SK-N-SH (cell line): ENCODE data around the gene ARL6IP4. TPM values are rescaled to one million over a fixed set of nuclear protein-coding genes. Genes with fewer than 3 reads are reported as not detected.

Source experiments
- CTCF ChIA-PET: fragments of 300-600, 350-600 bp; formaldehyde crosslinking; extraction: SDS; loops from one replicate; lab custom pipeline; 2021; lab: Yijun Ruan, JAX
- POLR2A ChIA-PET: fragments of 350-600 bp; sonication (Branson Sonifier 250); formaldehyde crosslinking; extraction: SDS; loops from one replicate; lab custom pipeline; 2020; ENCODE audit warnings: antibody characterized with exemption, inconsistent platforms; lab: Yijun Ruan, JAX
- DNase-seq: peaks from one replicate; pipeline ENCODE4 v3.0.0; 2012
- H2AFZ ChIP-seq: fragments of 200-600 bp; sonication (generic); 2 replicates; pipeline ENCODE4 v1.8.1; 2016; ENCODE audit warnings: antibody characterized with exemption, mild to moderate bottlenecking, low read depth
- H3F3A ChIP-seq: fragments of 200-600 bp; sonication (generic); replicated peaks from 2 replicates; pipeline ENCODE3; 2016; ENCODE audit warnings: antibody characterized with exemption, mild to moderate bottlenecking; ENCODE audit not compliant: insufficient read depth
- H3K27ac ChIP-seq, 2 experiments: fragments of 200-500 bp in 1 of 2; fragments of 200-600 bp in 1 of 2; sonication (Bioruptor generic) in 1 of 2; sonication (generic), shearing (Covaris generic) in 1 of 2; 2 replicates each; pipeline versions ENCODE4 v1.5.1 to v1.6.1; 2014 to 2016; ENCODE audit warnings: low read depth in 2 of 2, inconsistent platforms in 1 of 2, low read length in 1 of 2, mild to moderate bottlenecking in 1 of 2, mixed read lengths in 1 of 2
- H3K27me3 ChIP-seq: fragments of 200-600 bp; sonication (generic), shearing (Covaris generic); 2 replicates; pipeline ENCODE4 v1.6.1; 2016; ENCODE audit warnings: mixed run types; ENCODE audit not compliant: insufficient read depth
- H3K36me3 ChIP-seq, 2 experiments: fragments of 200-500 bp in 1 of 2; fragments of 200-600 bp in 1 of 2; sonication (Bioruptor generic) in 1 of 2; sonication (generic) in 1 of 2; replicated peaks in 1 of 2; 2 replicates each; pipeline versions ENCODE3 to v1.5.1; 2014 to 2016; ENCODE audit warnings: low read length in 1 of 2, mild to moderate bottlenecking in 1 of 2; ENCODE audit not compliant: insufficient read depth in 2 of 2, control insufficient read depth in 1 of 2
- H3K4me1 ChIP-seq, 2 experiments: fragments of 200-500 bp in 1 of 2; fragments of 200-600 bp in 1 of 2; sonication (Bioruptor generic) in 1 of 2; sonication (generic), shearing (Covaris generic) in 1 of 2; 2 replicates each; pipeline versions ENCODE4 v1.5.1 to v1.6.1; 2014 to 2016; ENCODE audit warnings: low read depth in 1 of 2, low read length in 1 of 2, mixed run types in 1 of 2; ENCODE audit not compliant: insufficient read depth in 2 of 2, control insufficient read depth in 1 of 2
- H3K4me2 ChIP-seq: fragments of 200-600 bp; sonication (generic), shearing (Covaris generic); 2 replicates; pipeline ENCODE4 v1.6.1; 2017; ENCODE audit warnings: mixed run types
- H3K4me3 ChIP-seq, 2 experiments: fragments of 200-500 bp in 1 of 2; fragments of 200-600 bp in 1 of 2; sonication (Bioruptor generic) in 1 of 2; sonication (generic), shearing (Covaris generic) in 1 of 2; 2 replicates each; pipeline versions ENCODE4 v1.5.1 to v1.8.1; 2014 to 2016; ENCODE audit warnings: low read depth in 2 of 2, inconsistent platforms in 1 of 2, low read length in 1 of 2, mild to moderate bottlenecking in 1 of 2, mixed read lengths in 1 of 2, moderate library complexity in 1 of 2
- H3K79me2 ChIP-seq: fragments of 200-600 bp; sonication (generic); 2 replicates; pipeline ENCODE4 v1.8.1; 2017; ENCODE audit warnings: mild to moderate bottlenecking; ENCODE audit not compliant: insufficient read depth
- H3K9ac ChIP-seq: fragments of 200-600 bp; sonication (generic); 2 replicates; pipeline ENCODE4 v1.6.1; 2017; ENCODE audit warnings: mixed run types
- H3K9me2 ChIP-seq: fragments of 200-600 bp; sonication (generic); 2 replicates; pipeline ENCODE4 v1.6.1; 2017; ENCODE audit warnings: mixed run types
- H3K9me3 ChIP-seq: fragments of 200-600 bp; sonication (generic); 2 replicates; pipeline ENCODE4 v1.6.1; 2017; ENCODE audit warnings: mixed run types, mild to moderate bottlenecking, moderate library complexity
- H4K20me1 ChIP-seq: fragments of 200-600 bp; sonication (generic); 2 replicates; pipeline ENCODE4 v1.6.1; 2017; ENCODE audit warnings: mild to moderate bottlenecking, mixed run types; ENCODE audit not compliant: insufficient read depth
- CHD2 ChIP-seq: fragments of 150-350 bp; IDR thresholded peaks from 2 replicates; pipeline ENCODE4 v1.6.1; 2018; ENCODE audit warnings: low read length; ENCODE audit not compliant: partially characterized antibody
- FOXJ3 ChIP-seq: sonication (generic); formaldehyde crosslinking; IDR thresholded peaks from 2 replicates; pipeline ENCODE4 v1.5.1; 2020; ENCODE audit warnings: mild to moderate bottlenecking, missing genetic modification reagents
- FOXM1 ChIP-seq: IDR thresholded peaks from 2 replicates; pipeline ENCODE4 v1.4.0; 2012; ENCODE audit warnings: low read depth, mild to moderate bottlenecking
- GABPA ChIP-seq: IDR thresholded peaks from 2 replicates; pipeline ENCODE4 v1.4.0; 2012; ENCODE audit warnings: low read depth, mild to moderate bottlenecking
- NRF1 ChIP-seq: IDR thresholded peaks from 2 replicates; pipeline ENCODE4 v1.6.1; 2012; ENCODE audit warnings: low read depth, mild to moderate bottlenecking, low read length
- RCOR1 ChIP-seq: fragments of 150-350 bp; IDR thresholded peaks from 2 replicates; pipeline ENCODE4 v1.6.1; 2017; ENCODE audit warnings: antibody characterized with exemption, low read length
- RXRA ChIP-seq: IDR thresholded peaks from 2 replicates; pipeline ENCODE4 v1.4.0; 2012; ENCODE audit warnings: low read depth, mild to moderate bottlenecking, borderline replicate concordance
- SIN3A ChIP-seq: IDR thresholded peaks from 2 replicates; pipeline ENCODE4 v1.6.1; 2012; ENCODE audit warnings: low read depth, mild to moderate bottlenecking, low read length, moderate library complexity, borderline replicate concordance
- SMC3 ChIP-seq: IDR thresholded peaks from 2 replicates; pipeline ENCODE4 v1.6.1; 2012; ENCODE audit warnings: low read depth, low read length, improper control_type of control experiment
- TEAD4 ChIP-seq: IDR thresholded peaks from 2 replicates; pipeline ENCODE4 v1.4.0; 2012; ENCODE audit warnings: mild to moderate bottlenecking, borderline replicate concordance; ENCODE audit not compliant: insufficient read depth
- WGBS: methylation state at CpG from one replicate; pipeline ENCODE4 v1.1.6; 2017; ENCODE audit warnings: low lambda C conversion rate; 5-methylcytosine and 5-hydroxymethylcytosine counted together
- polyA plus RNA-seq, 3 experiments: library from polyadenylated mRNA; depleted of rRNA; stranded (reverse); fragments of >200 nt; gene quantifications; 2 replicates each; pipeline ENCODE4 v1.2.3, GENCODE V29; 2012
- TF ChIP-seq, protein P1 (sequence below): fragments of 150-350 bp; IDR thresholded peaks from 2 replicates; pipeline ENCODE4 v1.6.1; 2016; ENCODE audit warnings: mild to moderate bottlenecking, low read depth, low read length
- TF ChIP-seq, protein P2 (sequence below): IDR thresholded peaks from 2 replicates; pipeline ENCODE4 v1.4.0; 2012; ENCODE audit warnings: low read depth, borderline replicate concordance
- TF ChIP-seq, protein P3 (sequence below): fragments of 200-600 bp; sonication (generic); IDR thresholded peaks from 2 replicates; pipeline ENCODE4 v1.6.1; 2017; ENCODE audit warnings: antibody characterized with exemption, mild to moderate bottlenecking, moderate library complexity

Gene ARL6IP4
- polyA plus RNA-seq, 1 of the 3 experiments (the other 2 are of a cell fraction) = 370 TPM

DNA sequence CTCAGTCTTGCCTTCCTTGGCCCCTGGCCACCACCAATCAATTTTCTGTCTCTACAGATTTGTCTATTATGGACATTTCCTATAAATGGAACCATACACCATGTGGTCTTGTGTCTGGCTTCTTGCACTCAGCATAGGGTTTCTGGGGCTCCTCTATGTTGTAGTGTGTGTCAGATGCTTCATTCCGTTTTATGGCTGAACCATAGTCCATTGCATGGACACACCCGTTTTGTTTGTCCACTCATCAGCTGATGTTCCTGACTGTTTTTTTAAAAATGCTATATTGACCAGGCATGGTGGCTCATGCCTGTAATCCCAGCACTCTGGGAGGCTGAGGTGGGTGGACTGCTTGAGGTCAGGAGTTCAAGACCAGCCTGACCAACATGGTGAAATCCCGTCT, 21.0 kb downstream of the ARL6IP4 start (continued):
- no peak for TF ChIP-seq RXRA

DNA sequence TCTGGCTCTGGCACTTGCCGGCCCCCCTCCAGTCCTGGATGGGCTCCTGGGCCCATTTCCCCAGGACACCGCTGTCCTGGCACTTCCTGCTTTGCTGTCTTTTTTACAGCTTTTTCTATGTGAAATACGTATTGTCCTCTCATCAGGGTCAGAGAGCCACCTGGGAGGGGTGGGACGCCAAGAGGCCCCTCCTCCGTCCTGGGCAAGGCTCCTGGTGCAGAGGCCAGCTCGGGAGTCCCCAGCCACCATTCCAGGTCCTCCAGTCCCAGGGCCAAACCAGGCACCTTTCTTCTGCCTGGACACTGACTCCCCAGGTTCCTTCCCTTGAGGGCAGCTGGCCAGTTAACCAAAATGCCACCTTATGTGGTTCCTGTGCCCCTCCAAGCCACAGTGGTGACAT, 22.8 kb downstream of the ARL6IP4 start:
- no peak overlapping the region for H3K9ac ChIP-seq

More for the DNA sequence above, 22.8 kb downstream of the ARL6IP4 start:
- H3F3A ChIP-seq = no peaks in the 10 kb centered on the region
- no peak overlapping the region for H3K27ac ChIP-seq
- H2AFZ ChIP-seq = no peak overlapping the region
- no peaks in the 10 kb centered on the region for H4K20me1 ChIP-seq
- H3K4me3 ChIP-seq = no peak overlapping the region
- H3K4me1 ChIP-seq = no peaks in the 10 kb centered on the region
- H3K4me2 ChIP-seq = no peak overlapping the region
- no peaks in the 10 kb centered on the region for H3K27me3 ChIP-seq
- CTCF ChIA-PET = interaction anchor here (1.7 kb wide), 1 partner anchor 40 kb away, joined by 4 read pairs; no protein-coding TSS in a partner anchor
- WGBS = 93% methylated on average over 6 of the region's 6 CpGs
- H3K36me3 ChIP-seq = no peaks in the 10 kb centered on the region
- H3K9me3 ChIP-seq = no peaks in the 10 kb centered on the region
- TF ChIP-seq GABPA (no peak), RCOR1 (no peak), TEAD4 (no peak), FOXJ3 (CRISPR knock-in tag) (no peak), NRF1 (no peak), SMC3 (no peak), CHD2 (no peak), SIN3A (no peak), RXRA (no peak), FOXM1 (no peak)
- TF ChIP-seq, protein P1, sequence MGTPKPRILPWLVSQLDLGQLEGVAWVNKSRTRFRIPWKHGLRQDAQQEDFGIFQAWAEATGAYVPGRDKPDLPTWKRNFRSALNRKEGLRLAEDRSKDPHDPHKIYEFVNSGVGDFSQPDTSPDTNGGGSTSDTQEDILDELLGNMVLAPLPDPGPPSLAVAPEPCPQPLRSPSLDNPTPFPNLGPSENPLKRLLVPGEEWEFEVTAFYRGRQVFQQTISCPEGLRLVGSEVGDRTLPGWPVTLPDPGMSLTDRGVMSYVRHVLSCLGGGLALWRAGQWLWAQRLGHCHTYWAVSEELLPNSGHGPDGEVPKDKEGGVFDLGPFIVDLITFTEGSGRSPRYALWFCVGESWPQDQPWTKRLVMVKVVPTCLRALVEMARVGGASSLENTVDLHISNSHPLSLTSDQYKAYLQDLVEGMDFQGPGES = no peak
- TF ChIP-seq, protein P2, sequence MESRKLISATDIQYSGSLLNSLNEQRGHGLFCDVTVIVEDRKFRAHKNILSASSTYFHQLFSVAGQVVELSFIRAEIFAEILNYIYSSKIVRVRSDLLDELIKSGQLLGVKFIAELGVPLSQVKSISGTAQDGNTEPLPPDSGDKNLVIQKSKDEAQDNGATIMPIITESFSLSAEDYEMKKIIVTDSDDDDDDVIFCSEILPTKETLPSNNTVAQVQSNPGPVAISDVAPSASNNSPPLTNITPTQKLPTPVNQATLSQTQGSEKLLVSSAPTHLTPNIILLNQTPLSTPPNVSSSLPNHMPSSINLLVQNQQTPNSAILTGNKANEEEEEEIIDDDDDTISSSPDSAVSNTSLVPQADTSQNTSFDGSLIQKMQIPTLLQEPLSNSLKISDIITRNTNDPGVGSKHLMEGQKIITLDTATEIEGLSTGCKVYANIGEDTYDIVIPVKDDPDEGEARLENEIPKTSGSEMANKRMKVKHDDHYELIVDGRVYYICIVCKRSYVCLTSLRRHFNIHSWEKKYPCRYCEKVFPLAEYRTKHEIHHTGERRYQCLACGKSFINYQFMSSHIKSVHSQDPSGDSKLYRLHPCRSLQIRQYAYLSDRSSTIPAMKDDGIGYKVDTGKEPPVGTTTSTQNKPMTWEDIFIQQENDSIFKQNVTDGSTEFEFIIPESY = no peak
- TF ChIP-seq, protein P3, sequence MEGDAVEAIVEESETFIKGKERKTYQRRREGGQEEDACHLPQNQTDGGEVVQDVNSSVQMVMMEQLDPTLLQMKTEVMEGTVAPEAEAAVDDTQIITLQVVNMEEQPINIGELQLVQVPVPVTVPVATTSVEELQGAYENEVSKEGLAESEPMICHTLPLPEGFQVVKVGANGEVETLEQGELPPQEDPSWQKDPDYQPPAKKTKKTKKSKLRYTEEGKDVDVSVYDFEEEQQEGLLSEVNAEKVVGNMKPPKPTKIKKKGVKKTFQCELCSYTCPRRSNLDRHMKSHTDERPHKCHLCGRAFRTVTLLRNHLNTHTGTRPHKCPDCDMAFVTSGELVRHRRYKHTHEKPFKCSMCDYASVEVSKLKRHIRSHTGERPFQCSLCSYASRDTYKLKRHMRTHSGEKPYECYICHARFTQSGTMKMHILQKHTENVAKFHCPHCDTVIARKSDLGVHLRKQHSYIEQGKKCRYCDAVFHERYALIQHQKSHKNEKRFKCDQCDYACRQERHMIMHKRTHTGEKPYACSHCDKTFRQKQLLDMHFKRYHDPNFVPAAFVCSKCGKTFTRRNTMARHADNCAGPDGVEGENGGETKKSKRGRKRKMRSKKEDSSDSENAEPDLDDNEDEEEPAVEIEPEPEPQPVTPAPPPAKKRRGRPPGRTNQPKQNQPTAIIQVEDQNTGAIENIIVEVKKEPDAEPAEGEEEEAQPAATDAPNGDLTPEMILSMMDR = no peak
- POLR2A ChIA-PET = no interaction called here
- H3K9me2 ChIP-seq = no peaks in the 10 kb centered on the region
- DNase-seq = no peak
- H3K79me2 ChIP-seq = no peaks in the 10 kb centered on the region
